Measurements from ENCODE around the gene STK11. TPM values are rescaled to one million over a fixed set of nuclear protein-coding genes. Genes with fewer than 3 reads are reported as not detected.
A peak's percentile ranks its signal among the peaks of the same experiment; 100 is the strongest.

STK11 gene
- total RNA-seq, 1 donor from 2014 or later, result 27.4 TPM

DNA sequence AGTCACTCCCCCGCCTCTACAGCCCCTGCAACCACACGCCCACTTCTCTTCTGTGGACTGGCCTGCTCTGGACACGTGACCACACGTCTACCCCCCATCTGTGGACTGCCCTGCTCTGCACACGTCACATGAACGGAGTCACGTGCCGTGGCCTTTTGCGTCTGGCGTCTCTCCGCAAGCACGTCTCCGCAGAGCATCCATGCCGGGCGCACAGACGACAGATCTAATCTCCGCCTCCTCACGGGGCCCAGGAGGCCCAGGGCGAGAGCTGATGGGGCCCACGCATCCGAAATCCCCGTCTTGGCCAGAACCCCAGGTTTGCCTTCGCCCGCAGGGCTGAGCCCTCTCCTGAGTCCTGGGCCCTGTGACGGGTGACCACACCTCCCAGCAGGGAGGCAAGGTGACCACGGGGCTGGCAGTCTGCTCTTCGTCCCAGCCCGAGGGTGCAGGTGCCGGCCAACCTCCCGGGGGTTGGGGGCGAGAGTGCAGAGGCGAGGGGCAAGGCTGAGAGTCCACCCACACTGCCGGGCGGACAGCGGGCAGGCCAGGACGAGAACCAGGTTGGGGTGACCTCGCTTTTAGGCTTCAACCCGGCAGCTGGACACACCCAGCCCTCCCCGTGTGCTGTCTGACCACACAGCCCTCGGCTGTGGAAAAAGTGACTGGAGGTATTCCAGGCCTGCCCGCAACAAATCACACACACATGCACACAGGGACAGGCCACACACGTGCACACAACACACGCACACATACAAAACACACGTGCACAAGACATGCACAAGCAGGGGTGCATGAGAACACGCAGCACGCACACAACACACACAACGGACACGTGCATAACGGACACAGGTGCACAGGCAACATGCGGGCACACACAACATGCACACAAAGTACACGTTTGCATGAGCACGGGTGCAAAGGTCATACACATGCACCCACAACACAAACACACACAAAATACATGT, 35.4 kb upstream of the STK11 start:
- H3K4me3 Mint-ChIP-seq, result peak overlapping the region; percentile 79
- Histone ChIP-seq H3K9ac (no peak overlapping the region), H3K9me3 (ENCODE audit: low read depth) (no peaks in the 10 kb centered on the region), H3K36me3 (no peaks in the 10 kb centered on the region), H3K4me2 (no peak overlapping the region), H3K27me3 (no peaks in the 10 kb centered on the region), H3K4me3 (no peak overlapping the region), H3K4me1 (peaks cover 17% of the 10 kb centered on the region), H4K20me1 (ENCODE audit: low read depth) (peaks cover 59% of the 10 kb centered on the region), H3K79me2 (ENCODE audit: low read depth) (peaks cover 62% of the 10 kb centered on the region), H3K27ac (no peak overlapping the region), H3F3A (ENCODE audit: low read depth) (peaks cover 26% of the 10 kb centered on the region), H2AFZ (replicated peaks) (no peak overlapping the region)
- no peaks in the 10 kb centered on the region for H3K9me3 Mint-ChIP-seq
- peak overlapping the region; percentile 63 for H3K27ac Mint-ChIP-seq
- TF ChIP-seq, protein P1, sequence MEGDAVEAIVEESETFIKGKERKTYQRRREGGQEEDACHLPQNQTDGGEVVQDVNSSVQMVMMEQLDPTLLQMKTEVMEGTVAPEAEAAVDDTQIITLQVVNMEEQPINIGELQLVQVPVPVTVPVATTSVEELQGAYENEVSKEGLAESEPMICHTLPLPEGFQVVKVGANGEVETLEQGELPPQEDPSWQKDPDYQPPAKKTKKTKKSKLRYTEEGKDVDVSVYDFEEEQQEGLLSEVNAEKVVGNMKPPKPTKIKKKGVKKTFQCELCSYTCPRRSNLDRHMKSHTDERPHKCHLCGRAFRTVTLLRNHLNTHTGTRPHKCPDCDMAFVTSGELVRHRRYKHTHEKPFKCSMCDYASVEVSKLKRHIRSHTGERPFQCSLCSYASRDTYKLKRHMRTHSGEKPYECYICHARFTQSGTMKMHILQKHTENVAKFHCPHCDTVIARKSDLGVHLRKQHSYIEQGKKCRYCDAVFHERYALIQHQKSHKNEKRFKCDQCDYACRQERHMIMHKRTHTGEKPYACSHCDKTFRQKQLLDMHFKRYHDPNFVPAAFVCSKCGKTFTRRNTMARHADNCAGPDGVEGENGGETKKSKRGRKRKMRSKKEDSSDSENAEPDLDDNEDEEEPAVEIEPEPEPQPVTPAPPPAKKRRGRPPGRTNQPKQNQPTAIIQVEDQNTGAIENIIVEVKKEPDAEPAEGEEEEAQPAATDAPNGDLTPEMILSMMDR (IDR thresholded peaks at IDR 0.05), result no peak
- no peak for TF ChIP-seq EZH2 (IDR thresholded peaks at IDR 0.05)
- TF ChIP-seq EZH2phosphoT487 (IDR thresholded peaks at IDR 0.05), result no peak
- H3K4me1 Mint-ChIP-seq, result peaks cover 28% of the 10 kb centered on the region
- DNase-seq (ENCODE audit: low spot score), result no peak
- peaks cover 8% of the 10 kb centered on the region for H3K27me3 Mint-ChIP-seq (ENCODE audit: insufficient read depth, low read depth)
- peaks cover 15% of the 10 kb centered on the region for H3K36me3 Mint-ChIP-seq

- peaks cover 59% of the 10 kb centered on the region for H4K20me1 ChIP-seq (ENCODE audit: low read depth)
Measured at GRCh38 chr19:1170938-1171754, 34.4 kb upstream of the STK11 start.

DNA sequence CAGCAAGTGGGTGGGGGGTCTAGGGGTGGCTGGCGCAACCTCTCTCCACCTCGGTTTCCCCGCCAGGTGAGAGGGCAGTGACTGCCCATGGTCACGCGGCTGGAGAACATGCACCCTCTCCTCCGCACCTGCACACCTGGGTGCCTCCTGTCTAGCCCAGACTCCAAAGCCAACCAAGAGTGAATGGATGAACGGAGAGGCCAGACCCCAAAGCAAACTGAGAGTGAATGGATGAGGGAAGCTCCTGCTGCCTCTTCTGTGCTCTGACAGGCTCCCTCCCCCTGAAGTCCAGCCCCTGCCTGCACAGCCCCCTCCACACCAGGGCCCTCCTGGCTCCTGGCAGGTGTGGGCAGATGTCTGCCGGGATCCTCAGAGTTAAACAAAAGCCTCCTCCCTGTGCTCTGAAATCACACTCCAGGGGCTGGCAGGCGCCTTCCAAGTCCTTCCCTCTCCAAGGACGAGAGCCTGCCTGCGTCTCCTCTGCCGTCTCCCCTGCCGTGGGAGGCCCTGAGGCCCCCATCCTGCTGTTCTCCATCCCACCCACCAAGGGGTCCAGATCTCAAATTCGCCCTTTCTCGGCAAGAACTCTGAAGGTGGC, 33.7 kb upstream of the STK11 start:
- DNase-seq (ENCODE audit: low spot score), result peak; percentile 57
- no peaks in the 10 kb centered on the region for H3K36me3 ChIP-seq
- no peaks in the 10 kb centered on the region for H3K27me3 ChIP-seq
- Mint-ChIP-seq H3K27me3 (ENCODE audit: insufficient read depth, low read depth) (peaks cover 8% of the 10 kb centered on the region), H3K36me3 (peaks cover 13% of the 10 kb centered on the region), H3K27ac (no peak overlapping the region), H3K4me3 (peak overlapping the region; percentile 91), H3K9me3 (no peaks in the 10 kb centered on the region), H3K4me1 (peaks cover 28% of the 10 kb centered on the region)
- no peak overlapping the region for H2AFZ ChIP-seq (replicated peaks)
- no peak overlapping the region for H3K9ac ChIP-seq
- no peak for TF ChIP-seq EZH2 (IDR thresholded peaks at IDR 0.05)
- no peak for TF ChIP-seq EZH2phosphoT487 (IDR thresholded peaks at IDR 0.05)
- TF ChIP-seq, protein P1 (IDR thresholded peaks at IDR 0.05), result no peak
- H3K27ac ChIP-seq, result peak overlapping the region; percentile 17
- H3K4me1 ChIP-seq, result peaks cover 17% of the 10 kb centered on the region
- peak overlapping the region; percentile 97 for H3K4me2 ChIP-seq
- peaks cover 56% of the 10 kb centered on the region for H4K20me1 ChIP-seq (ENCODE audit: low read depth)
- H3K4me3 ChIP-seq, result peak overlapping the region; percentile 79
- H3F3A ChIP-seq (ENCODE audit: low read depth), result peaks cover 26% of the 10 kb centered on the region
- no peaks in the 10 kb centered on the region for H3K9me3 ChIP-seq (ENCODE audit: low read depth)
- peaks cover 62% of the 10 kb centered on the region for H3K79me2 ChIP-seq (ENCODE audit: low read depth)

More at GRCh38 chr19:1170938-1171754, 34.4 kb upstream of the STK11 start:
- H3K27me3 ChIP-seq, result no peaks in the 10 kb centered on the region
- H3K4me2 ChIP-seq, result peak overlapping the region; percentile 97
- no peak overlapping the region for H2AFZ ChIP-seq (replicated peaks)
- no peak overlapping the region for H3K27ac ChIP-seq
- Mint-ChIP-seq H3K27me3 (ENCODE audit: insufficient read depth, low read depth) (peaks cover 8% of the 10 kb centered on the region), H3K27ac (peak overlapping the region; percentile 47), H3K9me3 (no peaks in the 10 kb centered on the region), H3K36me3 (peaks cover 15% of the 10 kb centered on the region), H3K4me3 (peak overlapping the region; percentile 31), H3K4me1 (peaks cover 28% of the 10 kb centered on the region)
- H3K4me3 ChIP-seq, result peak overlapping the region; percentile 79
- no peaks in the 10 kb centered on the region for H3K9me3 ChIP-seq (ENCODE audit: low read depth)
- peaks cover 62% of the 10 kb centered on the region for H3K79me2 ChIP-seq (ENCODE audit: low read depth)
- H3K4me1 ChIP-seq, result peaks cover 17% of the 10 kb centered on the region
- DNase-seq (ENCODE audit: low spot score), result peak; percentile 40
- no peak overlapping the region for H3K9ac ChIP-seq
- TF ChIP-seq EZH2 (IDR thresholded peaks at IDR 0.05), result no peak
- TF ChIP-seq EZH2phosphoT487 (IDR thresholded peaks at IDR 0.05), result no peak
- TF ChIP-seq, protein P1 (IDR thresholded peaks at IDR 0.05), result no peak
- no peaks in the 10 kb centered on the region for H3K36me3 ChIP-seq
- peaks cover 26% of the 10 kb centered on the region for H3F3A ChIP-seq (ENCODE audit: low read depth)
